ENCODE data around the gene IPO4. TPM values are rescaled to one million over a fixed set of nuclear protein-coding genes. Genes with fewer than 3 reads are reported as not detected.
A peak's percentile ranks its signal among the peaks of the same experiment; 100 is the strongest.

IPO4 gene
- total RNA-seq, 2 donors from 2014 or later = 46.6 to 47.3 TPM

DNA sequence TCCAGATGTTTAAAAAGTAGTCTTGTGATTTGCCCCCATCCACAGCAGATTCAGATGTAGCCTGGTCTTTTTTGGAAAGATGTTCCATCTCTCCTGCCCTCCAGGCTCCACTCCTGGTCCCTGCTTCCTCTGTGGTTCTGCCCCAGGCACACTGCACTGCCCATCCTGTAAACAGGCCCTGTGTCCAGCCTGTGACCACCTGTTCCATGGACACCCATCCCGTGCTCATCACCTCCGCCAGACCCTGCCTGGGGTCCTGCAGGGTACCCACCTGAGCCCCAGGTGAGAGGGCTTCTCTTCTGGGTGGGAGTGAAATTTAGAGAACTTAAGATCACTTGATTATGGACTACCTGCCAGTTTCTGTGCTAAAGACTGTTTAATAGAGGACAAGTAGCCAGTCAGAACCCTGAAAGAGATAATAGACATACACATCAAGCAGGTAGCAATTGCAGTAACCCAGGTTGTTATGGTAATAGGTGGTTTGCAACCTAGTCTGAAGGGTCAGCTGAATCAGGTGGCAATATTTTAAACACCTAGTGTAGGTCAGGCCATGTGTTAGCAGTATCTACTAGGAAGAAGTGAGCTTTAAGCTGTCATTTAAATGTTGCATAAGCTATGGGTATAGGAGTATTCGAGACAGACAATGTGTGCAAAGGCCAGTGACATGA lies 39.2 kb downstream of the IPO4 start:
- no peak for ATAC-seq
- H3K36me3 Mint-ChIP-seq (ENCODE audit: low read depth) = no peaks in the 10 kb centered on the region
- H3K27ac Mint-ChIP-seq = peak overlapping the region; percentile 56
- no peaks in the 10 kb centered on the region for H3K27me3 Mint-ChIP-seq
- H3K4me1 Mint-ChIP-seq = peaks cover 40% of the 10 kb centered on the region
- peak overlapping the region; percentile 58 for H3K4me3 Mint-ChIP-seq
- no peaks in the 10 kb centered on the region for H3K9me3 ChIP-seq (ENCODE audit: control insufficient read depth, low read length, poor library complexity, severe bottlenecking)
- DNase-seq = no peak

DNA sequence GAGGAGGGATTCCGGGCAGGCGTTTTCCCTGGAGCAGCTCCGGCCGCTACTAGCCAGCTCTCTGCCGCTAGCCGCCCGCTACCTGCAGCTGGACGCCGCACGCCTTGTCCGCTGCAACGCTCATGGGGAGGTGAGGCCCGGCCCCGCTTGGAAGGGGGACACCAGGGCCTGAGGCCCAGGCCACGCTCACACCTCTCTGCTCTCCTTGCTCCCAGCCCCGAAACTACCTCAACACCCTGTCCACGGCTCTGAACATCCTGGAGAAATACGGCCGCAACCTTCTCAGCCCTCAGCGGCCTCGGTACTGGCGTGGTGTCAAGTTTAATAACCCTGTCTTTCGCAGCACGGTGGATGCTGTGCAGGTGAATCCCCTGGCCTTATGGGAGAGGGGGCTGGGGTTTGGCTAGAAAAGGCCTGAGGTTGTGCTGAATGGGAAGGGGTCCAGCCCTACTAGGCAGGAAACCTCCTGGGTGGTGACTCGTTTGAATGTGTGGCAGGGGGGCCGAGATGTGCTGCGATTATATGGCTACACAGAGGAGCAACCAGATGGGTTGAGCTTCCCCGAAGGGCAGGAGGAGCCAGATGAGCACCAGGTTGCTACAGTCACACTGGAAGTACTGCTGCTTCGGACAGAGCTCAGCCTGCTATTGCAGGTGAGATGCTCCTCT lies 40.7 kb downstream of the IPO4 start:
- Mint-ChIP-seq H3K4me1 (peaks cover 46% of the 10 kb centered on the region), H3K4me3 (peak overlapping the region; percentile 98), H3K27ac (peak overlapping the region; percentile 91), H3K27me3 (no peaks in the 10 kb centered on the region), H3K36me3 (ENCODE audit: low read depth) (peaks cover 2% of the 10 kb centered on the region)
- DNase-seq = no peak
- no peak for ATAC-seq
- H3K9me3 ChIP-seq (ENCODE audit: control insufficient read depth, low read length, poor library complexity, severe bottlenecking) = no peaks in the 10 kb centered on the region

DNA sequence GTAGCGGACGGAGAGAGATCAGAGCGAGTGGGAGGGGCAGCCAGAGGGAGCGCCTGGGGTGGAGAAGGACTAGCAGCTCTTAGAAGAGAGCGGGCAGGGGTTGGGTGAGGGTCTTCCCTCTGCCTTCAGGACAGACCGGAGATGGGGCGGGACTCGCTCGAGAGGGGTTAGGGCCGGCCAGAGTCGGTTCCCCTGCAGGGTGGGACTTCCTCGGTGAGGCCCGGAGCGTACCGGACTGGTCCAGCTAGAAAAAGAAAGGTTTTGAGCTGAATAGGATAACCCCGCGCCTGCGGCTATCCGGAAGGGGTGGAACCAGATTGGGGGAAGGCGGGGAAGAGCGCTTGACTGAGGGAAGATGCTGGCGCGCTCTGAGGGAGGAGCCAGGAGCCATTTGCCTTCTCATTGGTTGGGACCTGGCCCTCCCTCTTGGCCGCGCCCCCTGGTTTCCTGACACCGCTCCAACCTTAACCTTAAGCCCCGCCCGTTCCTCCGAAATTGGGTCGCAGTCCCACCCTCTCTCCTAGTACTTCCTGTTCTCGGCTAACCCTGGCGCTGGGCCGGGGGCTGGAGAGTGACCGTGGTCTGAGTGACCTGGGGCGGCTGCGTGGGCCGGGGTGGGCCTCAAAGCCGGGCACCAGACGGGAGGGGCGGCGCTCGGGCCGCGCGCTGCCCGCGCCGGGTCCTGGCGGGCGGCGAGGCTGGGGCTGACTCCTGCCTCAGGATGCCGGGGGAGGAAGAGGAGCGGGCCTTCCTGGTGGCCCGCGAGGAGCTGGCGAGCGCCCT lies 41.4 kb downstream of the IPO4 start, which contains the start of gene RNF31:
Gene RNF31 (plus strand): TSS at position 521 of the 783 bp plus-strand sequence. CDS start 201 bp downstream, at position 722.
- peaks cover 2% of the 10 kb centered on the region for H3K36me3 Mint-ChIP-seq (ENCODE audit: low read depth)

DNA sequence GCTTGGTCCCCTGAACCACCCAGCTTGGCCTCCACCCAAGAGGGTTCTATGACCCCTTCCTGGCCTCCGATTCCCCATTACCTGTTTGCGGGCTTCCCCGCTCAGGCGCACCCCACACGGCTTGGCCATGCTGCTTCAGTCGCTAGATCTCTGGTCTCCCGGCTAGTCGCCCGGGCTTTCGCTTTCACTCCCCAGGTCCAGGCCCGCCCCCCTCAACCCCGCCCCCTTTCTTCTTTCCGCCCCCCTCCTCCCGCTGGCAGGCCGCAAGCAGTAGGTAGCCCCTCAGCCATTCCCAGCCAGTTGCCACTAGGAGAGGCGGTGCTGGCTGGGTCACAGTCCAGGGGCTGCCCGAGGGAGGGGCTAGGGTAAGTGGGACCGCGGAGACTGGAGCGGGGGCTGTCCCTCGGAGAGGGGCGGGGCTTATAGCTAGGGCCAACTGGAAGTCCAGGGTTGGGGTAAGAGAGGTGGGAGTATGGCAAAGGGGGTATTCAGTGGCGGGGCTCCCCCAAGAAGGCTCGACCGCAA lies 42.1 kb downstream of the IPO4 start, which contains the start of gene PSME2:
Gene PSME2 (minus strand): TSS at position 158 of the 525 bp plus-strand sequence. CDS start 29 bp downstream, at position 129.
- H3K27ac Mint-ChIP-seq = peak within 1 kb of the TSS; percentile 91
- H3K4me1 Mint-ChIP-seq = peaks cover 53% of the 10 kb centered on the region
- no peaks in the 10 kb centered on the region for H3K27me3 Mint-ChIP-seq
- ATAC-seq (peak; percentile 65), DNase-seq (peak; percentile 57 to 83 (median 75))
- H3K36me3 Mint-ChIP-seq (ENCODE audit: low read depth) = peaks cover 2% of the 10 kb centered on the region
- H3K9me3 ChIP-seq (ENCODE audit: control insufficient read depth, low read length, poor library complexity, severe bottlenecking) = no peaks in the 10 kb centered on the region
- H3K4me3 Mint-ChIP-seq = peak within 1 kb of the TSS; percentile 98

More for the DNA sequence above, 41.4 kb downstream of the IPO4 start, which contains the start of gene RNF31:
- no peaks in the 10 kb centered on the region for H3K27me3 Mint-ChIP-seq
- DNase-seq = peak; percentile 93 to 97 (median 95)
- H3K4me3 Mint-ChIP-seq = peak within 1 kb of the TSS; percentile 98
- H3K4me1 Mint-ChIP-seq = peaks cover 49% of the 10 kb centered on the region
- no peaks in the 10 kb centered on the region for H3K9me3 ChIP-seq (ENCODE audit: control insufficient read depth, low read length, poor library complexity, severe bottlenecking)
- H3K27ac Mint-ChIP-seq = peak within 1 kb of the TSS; percentile 91
- ATAC-seq = peak; percentile 91

DNA sequence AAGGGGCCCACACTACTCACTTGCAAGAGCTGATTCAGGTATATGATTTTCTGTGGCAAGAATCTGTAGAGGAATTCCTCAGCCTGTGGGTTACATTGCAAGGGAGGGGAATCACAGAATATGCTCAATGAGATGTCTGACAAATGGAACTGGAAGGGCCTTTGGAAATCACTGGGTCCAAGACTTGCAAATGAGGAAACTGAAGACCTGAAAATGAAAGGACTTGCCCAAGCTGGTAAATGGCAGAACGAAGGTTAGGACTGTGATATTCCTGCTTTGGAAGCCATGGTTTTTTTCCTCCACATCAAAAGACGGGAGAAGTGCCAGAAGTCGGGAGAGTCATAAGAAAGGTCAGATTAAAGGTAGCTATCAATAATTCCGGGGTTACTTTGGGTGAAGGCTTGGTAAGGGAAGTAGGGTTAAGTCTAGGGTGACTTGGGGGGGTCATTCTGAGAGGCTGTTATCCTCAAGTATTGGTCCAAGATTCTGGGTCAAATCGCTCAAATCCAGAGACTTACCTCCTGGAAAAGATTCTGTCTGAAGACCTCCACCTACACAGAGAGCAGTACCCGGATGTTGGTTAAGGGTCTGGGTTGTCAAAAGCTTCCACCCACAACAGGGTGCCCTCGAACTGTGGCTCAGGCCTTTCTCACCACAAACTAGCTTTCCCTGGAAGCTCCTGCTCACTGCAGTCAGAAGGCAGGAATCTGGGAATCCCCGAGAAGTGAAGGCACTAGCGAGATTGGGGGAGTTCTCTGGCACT lies 42.7 kb downstream of the IPO4 start:
- Mint-ChIP-seq H3K27ac (peak overlapping the region; percentile 90), H3K4me3 (peak overlapping the region; percentile 98), H3K27me3 (no peaks in the 10 kb centered on the region), H3K36me3 (ENCODE audit: low read depth) (peaks cover 2% of the 10 kb centered on the region), H3K4me1 (peaks cover 52% of the 10 kb centered on the region)
- no peak for DNase-seq
- no peaks in the 10 kb centered on the region for H3K9me3 ChIP-seq (ENCODE audit: control insufficient read depth, low read length, poor library complexity, severe bottlenecking)
- no peak for ATAC-seq

DNA sequence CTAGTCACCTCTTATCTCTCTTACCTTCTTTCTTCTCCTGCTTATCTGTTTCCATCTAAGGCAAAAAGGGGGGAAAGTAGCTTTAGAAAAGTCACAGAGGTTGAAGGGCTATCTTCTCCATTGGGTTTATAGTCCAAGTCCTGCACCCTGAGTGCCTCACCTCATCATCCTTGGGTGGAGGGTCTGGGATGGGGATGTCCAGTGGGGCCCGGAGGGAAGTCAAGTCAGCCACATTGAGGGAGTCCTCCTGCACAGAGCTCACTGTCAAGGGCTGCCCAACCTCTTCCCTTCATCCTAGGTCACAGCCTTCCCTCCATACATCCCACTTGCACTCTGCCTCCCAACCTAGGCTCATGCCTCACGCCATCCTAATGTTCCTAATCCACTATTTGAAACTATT lies 43.4 kb downstream of the IPO4 start:
- ATAC-seq (no peak), DNase-seq (no peak)
- peaks cover 49% of the 10 kb centered on the region for H3K4me1 Mint-ChIP-seq
- peaks cover 2% of the 10 kb centered on the region for H3K36me3 Mint-ChIP-seq (ENCODE audit: low read depth)
- no peaks in the 10 kb centered on the region for H3K9me3 ChIP-seq (ENCODE audit: control insufficient read depth, low read length, poor library complexity, severe bottlenecking)
- peak overlapping the region; percentile 98 for H3K4me3 Mint-ChIP-seq
- no peaks in the 10 kb centered on the region for H3K27me3 Mint-ChIP-seq
- H3K27ac Mint-ChIP-seq = peak overlapping the region; percentile 90

DNA sequence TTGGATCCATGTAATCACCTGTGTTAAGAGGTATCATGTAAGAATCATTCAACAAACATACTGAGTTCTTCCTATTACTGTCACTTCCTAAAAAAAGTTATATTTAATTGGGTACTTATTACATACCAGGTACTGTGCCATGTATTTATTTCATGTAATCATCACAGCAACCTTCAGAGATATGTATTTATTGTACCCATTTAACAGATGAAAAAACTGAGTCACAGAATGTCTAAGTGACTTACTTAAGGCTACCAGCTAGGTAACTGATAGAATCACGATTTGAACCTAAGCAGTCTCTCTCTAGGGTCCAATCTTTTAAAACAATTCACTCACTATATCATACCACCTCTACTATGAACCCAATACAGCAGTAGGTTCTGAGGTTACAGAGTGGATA lies 44.2 kb downstream of the IPO4 start:
- H3K4me1 Mint-ChIP-seq = peaks cover 52% of the 10 kb centered on the region
- DNase-seq = no peak
- H3K27me3 Mint-ChIP-seq = no peaks in the 10 kb centered on the region
- ATAC-seq = no peak
- H3K36me3 Mint-ChIP-seq (ENCODE audit: low read depth) = peaks cover 2% of the 10 kb centered on the region
- no peaks in the 10 kb centered on the region for H3K9me3 ChIP-seq (ENCODE audit: control insufficient read depth, low read length, poor library complexity, severe bottlenecking)
- H3K4me3 Mint-ChIP-seq = no peak overlapping the region
- peak overlapping the region; percentile 73 for H3K27ac Mint-ChIP-seq

DNA sequence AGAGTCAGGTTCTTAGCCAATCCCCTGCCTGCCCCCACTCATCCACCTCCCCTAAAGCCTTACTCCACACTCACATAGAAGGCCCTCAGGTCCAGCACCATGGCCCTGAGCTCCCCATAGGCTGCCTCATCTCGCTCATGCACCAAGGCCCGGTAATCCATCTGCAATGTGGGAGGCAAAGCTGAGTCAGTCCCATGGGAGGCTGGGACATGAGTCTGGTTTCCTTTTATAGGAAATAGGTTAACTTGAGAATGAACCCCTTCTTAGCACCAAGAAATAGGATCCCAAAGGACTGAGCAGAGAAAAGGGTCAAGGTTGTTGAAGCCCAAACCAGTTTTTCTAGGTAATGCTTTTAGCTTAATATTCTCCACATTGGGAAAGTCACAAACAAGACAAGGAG lies 45.1 kb downstream of the IPO4 start:
- H3K4me3 Mint-ChIP-seq = no peak overlapping the region
- no peak for DNase-seq
- no peaks in the 10 kb centered on the region for H3K9me3 ChIP-seq (ENCODE audit: control insufficient read depth, low read length, poor library complexity, severe bottlenecking)
- no peaks in the 10 kb centered on the region for H3K27me3 Mint-ChIP-seq
- peaks cover 46% of the 10 kb centered on the region for H3K4me1 Mint-ChIP-seq
- no peak for ATAC-seq
- H3K27ac Mint-ChIP-seq = no peak overlapping the region
- H3K36me3 Mint-ChIP-seq (ENCODE audit: low read depth) = peaks cover 2% of the 10 kb centered on the region

DNA sequence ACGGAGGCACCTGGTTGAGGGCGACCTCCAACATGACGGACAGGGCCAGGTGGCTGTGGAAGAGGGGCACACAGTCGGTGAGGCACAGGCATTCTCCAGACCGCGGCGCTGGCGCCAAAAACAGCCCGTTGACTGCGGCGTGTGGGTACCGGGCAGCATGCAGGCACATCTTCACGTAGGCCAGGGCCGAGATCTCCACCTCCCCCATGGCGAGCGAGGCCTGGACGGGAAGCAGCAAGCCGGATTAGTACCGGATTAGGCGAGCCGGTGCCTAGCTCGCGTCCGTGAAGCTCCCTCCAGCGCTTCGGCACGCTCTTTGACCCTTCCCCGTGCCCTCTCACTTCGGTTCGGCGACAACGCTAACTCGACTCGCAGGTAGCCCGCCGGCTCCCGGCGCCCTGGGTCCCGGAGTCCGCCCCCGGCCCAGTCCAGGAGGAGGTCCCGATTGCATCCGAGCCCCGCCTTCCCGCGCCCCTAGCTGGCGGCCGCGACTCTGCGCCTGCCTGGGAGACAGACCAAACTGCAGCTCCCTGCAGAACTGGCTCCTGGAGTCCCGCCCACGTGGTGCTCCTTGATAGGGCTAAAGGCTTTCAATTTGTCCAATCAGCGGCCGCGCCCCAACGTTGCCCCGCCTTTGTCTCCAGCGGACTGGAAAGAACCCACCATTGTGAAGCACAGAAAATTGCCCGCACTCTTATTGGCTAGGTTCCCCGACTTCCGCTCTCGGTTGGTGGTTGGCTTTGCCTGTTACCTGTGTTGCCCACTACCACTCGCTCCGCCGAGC lies 47.3 kb downstream of the IPO4 start, which contains the start of gene EMC9:
Gene EMC9 (minus strand): TSS at position 495 of the 784 bp plus-strand sequence. CDS start 287 bp downstream, at position 208.
- peak; percentile 98 to 99 (median 98) for DNase-seq
- peaks cover 2% of the 10 kb centered on the region for H3K36me3 Mint-ChIP-seq (ENCODE audit: low read depth)
- no peaks in the 10 kb centered on the region for H3K9me3 ChIP-seq (ENCODE audit: control insufficient read depth, low read length, poor library complexity, severe bottlenecking)
- H3K27ac Mint-ChIP-seq = peak within 1 kb of the TSS; percentile 86
- peaks cover 50% of the 10 kb centered on the region for H3K4me1 Mint-ChIP-seq
- no peaks in the 10 kb centered on the region for H3K27me3 Mint-ChIP-seq
- H3K4me3 Mint-ChIP-seq = peak within 1 kb of the TSS; percentile 93
- ATAC-seq = peak; percentile 91

DNA sequence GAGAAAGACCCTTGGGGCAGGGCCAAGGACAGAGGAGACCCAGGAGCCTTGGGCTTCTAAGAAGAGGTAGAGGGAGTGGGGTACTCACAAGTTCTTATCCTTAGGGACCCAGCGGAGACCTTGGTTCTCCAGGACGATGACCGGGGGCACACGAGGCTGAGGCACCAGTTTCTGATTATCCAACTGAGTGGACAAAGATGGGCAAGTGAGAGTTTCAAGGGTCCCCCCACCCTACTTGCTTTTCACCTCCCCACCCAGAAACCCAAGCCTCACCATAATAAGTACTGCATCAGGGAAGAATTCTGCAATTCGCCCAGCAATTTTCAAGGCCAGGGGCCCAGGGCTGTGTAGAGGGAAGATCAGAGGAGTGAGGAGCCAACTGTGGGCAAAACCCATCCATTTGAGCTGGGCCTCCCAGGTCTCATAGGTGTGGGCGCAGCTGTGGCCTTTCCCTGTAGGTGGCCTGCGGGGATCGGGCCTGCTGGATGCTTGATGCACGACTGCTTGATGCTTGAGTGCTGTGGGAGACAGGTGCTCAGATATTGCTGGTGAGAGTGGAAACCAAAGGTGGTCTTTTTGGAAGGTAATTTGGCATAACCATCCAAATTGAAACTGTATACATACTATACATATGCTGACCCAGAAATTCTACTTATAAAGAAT lies 49.2 kb downstream of the IPO4 start:
- no peak for ATAC-seq
- H3K27ac Mint-ChIP-seq = peak overlapping the region; percentile 43
- H3K4me3 Mint-ChIP-seq = peak overlapping the region; percentile 64
- H3K4me1 Mint-ChIP-seq = peaks cover 45% of the 10 kb centered on the region
- no peaks in the 10 kb centered on the region for H3K9me3 ChIP-seq (ENCODE audit: control insufficient read depth, low read length, poor library complexity, severe bottlenecking)
- no peak for DNase-seq
- peaks cover 2% of the 10 kb centered on the region for H3K36me3 Mint-ChIP-seq (ENCODE audit: low read depth)
- H3K27me3 Mint-ChIP-seq = no peaks in the 10 kb centered on the region

DNA sequence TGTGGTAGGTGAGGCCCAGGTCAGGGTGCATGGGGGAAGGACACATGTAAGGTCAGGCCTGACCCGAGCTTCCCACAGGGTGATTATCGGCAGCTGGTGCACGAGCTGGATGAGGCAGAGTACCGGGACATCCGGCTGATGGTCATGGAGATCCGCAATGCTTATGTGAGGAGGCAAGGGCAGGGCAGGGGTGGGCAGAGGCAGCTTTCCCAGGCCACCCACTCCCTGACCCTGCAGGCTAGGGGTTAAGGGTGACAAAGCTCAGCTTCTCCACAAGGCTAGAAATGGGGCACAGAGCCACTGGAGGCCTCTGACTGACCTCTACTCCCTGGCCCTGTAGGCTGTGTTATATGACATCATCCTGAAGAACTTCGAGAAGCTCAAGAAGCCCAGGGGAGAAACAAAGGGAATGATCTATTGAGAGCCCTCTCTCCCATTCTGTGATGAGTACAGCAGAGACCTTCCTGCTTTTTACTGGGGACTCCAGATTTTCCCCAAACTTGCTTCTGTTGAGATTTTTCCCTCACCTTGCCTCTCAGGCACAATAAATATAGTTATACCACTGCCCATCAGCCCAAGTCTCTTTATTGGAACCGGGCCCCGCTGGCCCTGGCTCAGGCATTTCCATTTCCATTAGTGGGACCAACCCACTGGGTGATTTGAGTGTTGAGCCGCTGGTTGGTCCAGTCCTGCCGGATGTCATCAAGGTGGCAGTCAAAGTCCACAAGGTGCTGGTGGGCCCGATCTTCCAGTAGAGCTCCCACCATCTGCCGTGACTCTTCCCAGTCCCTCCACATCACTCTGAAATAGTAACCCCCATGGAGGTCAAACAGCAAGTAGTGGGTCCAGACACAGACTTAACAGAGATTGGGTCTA lies 50.0 kb downstream of the IPO4 start:
- peak overlapping the region; percentile 43 for H3K27ac Mint-ChIP-seq
- no peaks in the 10 kb centered on the region for H3K9me3 ChIP-seq (ENCODE audit: control insufficient read depth, low read length, poor library complexity, severe bottlenecking)
- peak overlapping the region; percentile 43 for H3K4me3 Mint-ChIP-seq
- ATAC-seq (no peak), DNase-seq (no peak)
- H3K36me3 Mint-ChIP-seq (ENCODE audit: low read depth) = no peaks in the 10 kb centered on the region
- H3K4me1 Mint-ChIP-seq = peaks cover 43% of the 10 kb centered on the region
- no peaks in the 10 kb centered on the region for H3K27me3 Mint-ChIP-seq
